Neutrophil (primary cell): ENCODE results near the gene SCN8A.

Source experiments
- H3K27ac ChIP-seq: fragments of 200-600 bp; sonication (generic); 2 replicates; pipeline ENCODE4 v1.5.1; 2016; ENCODE audit warnings: mild to moderate bottlenecking, moderate library complexity
- H3K27me3 ChIP-seq: fragments of 200-600 bp; sonication (generic); 2 replicates; pipeline ENCODE4 v1.6.0; 2016; ENCODE audit warnings: mild to moderate bottlenecking
- H3K36me3 ChIP-seq: fragments of 200-600 bp; sonication (generic); 2 replicates; pipeline ENCODE4 v1.5.1; 2017
- H3K4me1 ChIP-seq, 2 experiments: fragments of 200-600 bp in 1 of 2; sonication (generic) in 1 of 2; 1 replicate in 1 of 2; 2 replicates in 1 of 2; pipeline versions ENCODE4 v1.5.1 to v1.6.1; 2013 to 2016; ENCODE audit warnings: low read depth in 1 of 2, low read length in 1 of 2, mild to moderate bottlenecking in 1 of 2, moderate library complexity in 1 of 2; ENCODE audit not compliant: control insufficient read depth in 1 of 2, insufficient read depth in 1 of 2
- H3K4me3 ChIP-seq, 2 experiments: fragments of 200-600 bp in 1 of 2; sonication (generic) in 1 of 2; 1 replicate in 1 of 2; 2 replicates in 1 of 2; pipeline ENCODE4 v1.5.1; 2013 to 2016; ENCODE audit warnings: low read depth in 1 of 2, low read length in 1 of 2, mild to moderate bottlenecking in 1 of 2, moderate library complexity in 1 of 2
- H3K9me3 ChIP-seq: fragments of 200-600 bp; sonication (generic); 2 replicates; pipeline ENCODE4 v1.5.1; 2016
- CTCF ChIP-seq: fragments of 200-600 bp; sonication (generic); IDR thresholded peaks from 2 replicates; pipeline ENCODE4 v1.5.1; 2016; ENCODE audit warnings: antibody characterized with exemption

The SCN8A gene

DNA sequence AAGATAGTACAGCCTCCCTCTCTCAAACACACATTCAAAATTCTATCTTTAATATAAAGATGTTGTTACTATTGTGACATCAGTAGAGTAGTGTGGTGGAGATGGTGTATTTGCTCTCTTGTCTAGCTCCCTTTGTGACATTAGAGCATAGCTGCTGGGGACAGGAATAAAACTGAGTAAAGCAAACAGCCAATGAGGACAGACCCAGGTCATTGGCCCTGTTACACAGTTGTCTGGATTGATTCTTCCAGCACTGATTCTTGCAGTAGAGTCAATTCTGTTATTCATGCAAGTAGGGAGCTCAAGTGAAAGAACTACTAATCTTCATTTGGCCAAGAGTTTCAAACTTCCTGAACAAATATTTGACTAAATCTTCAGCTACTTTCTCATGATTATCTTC is 72.4 kb downstream of the SCN8A start:
- H3K9me3 ChIP-seq, result no peaks in the 10 kb centered on the region
- TF ChIP-seq CTCF, result no peak
- no peaks in the 10 kb centered on the region for H3K36me3 ChIP-seq
- H3K27me3 ChIP-seq, result no peaks in the 10 kb centered on the region
- H3K4me3 ChIP-seq, result no peak overlapping the region
- H3K4me1 ChIP-seq, result no peaks in the 10 kb centered on the region
- H3K27ac ChIP-seq, result no peak overlapping the region

- no peaks in the 10 kb centered on the region for H3K9me3 ChIP-seq
- no peak overlapping the region for H3K4me3 ChIP-seq
- no peaks in the 10 kb centered on the region for H3K27me3 ChIP-seq
- TF ChIP-seq CTCF, result no peak
- no peak overlapping the region for H3K27ac ChIP-seq
- H3K36me3 ChIP-seq, result no peaks in the 10 kb centered on the region
- H3K4me1 ChIP-seq, result no peaks in the 10 kb centered on the region
Observed at GRCh38 chr12:51666696-51667095, 75.7 kb downstream of the SCN8A start.

DNA sequence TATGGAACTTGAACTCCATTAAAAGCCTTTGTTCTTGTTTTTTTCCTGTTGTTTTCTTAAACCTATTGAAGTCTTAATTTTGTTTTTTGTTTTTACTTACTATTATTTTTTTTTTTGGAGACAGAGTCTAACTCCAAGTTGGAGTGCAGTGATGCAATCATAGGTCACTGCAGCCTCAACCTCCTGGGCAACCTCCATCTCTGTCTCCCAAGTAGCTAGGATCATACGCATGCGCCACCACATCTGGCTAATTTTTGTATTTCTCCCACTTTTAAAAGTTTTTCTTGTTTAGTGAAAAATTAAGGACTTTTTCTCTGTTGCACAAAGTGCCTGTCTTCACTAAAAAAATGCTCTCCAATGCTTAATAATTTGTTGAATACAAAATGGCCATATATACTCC is 76.2 kb downstream of the SCN8A start:
- no peak for TF ChIP-seq CTCF
- no peak overlapping the region for H3K4me3 ChIP-seq
- no peaks in the 10 kb centered on the region for H3K36me3 ChIP-seq
- H3K9me3 ChIP-seq, result no peaks in the 10 kb centered on the region
- H3K27ac ChIP-seq, result no peak overlapping the region
- no peaks in the 10 kb centered on the region for H3K27me3 ChIP-seq
- no peaks in the 10 kb centered on the region for H3K4me1 ChIP-seq

GRCh38 chr12:51669271-51669670 is 78.2 kb downstream of the SCN8A start:
- Histone ChIP-seq H3K36me3 (no peaks in the 10 kb centered on the region), H3K4me1 (no peaks in the 10 kb centered on the region), H3K27me3 (peaks cover 9% of the 10 kb centered on the region), H3K9me3 (no peaks in the 10 kb centered on the region), H3K4me3 (no peak overlapping the region), H3K27ac (no peak overlapping the region)
- no peak for TF ChIP-seq CTCF

GRCh38 chr12:51669996-51670395 is 79.0 kb downstream of the SCN8A start:
- Histone ChIP-seq H3K4me1 (no peaks in the 10 kb centered on the region), H3K27me3 (peaks cover 12% of the 10 kb centered on the region), H3K36me3 (no peaks in the 10 kb centered on the region), H3K4me3 (no peak overlapping the region), H3K9me3 (no peaks in the 10 kb centered on the region), H3K27ac (no peak overlapping the region)
- TF ChIP-seq CTCF, result no peak

GRCh38 chr12:51672334-51672733 is 81.3 kb downstream of the SCN8A start:
- no peak for TF ChIP-seq CTCF
- Histone ChIP-seq H3K4me1 (no peaks in the 10 kb centered on the region), H3K27ac (no peak overlapping the region), H3K9me3 (no peaks in the 10 kb centered on the region), H3K27me3 (peaks cover 16% of the 10 kb centered on the region), H3K4me3 (no peak overlapping the region), H3K36me3 (no peaks in the 10 kb centered on the region)
